NT2/D1 (cell line): Measurements from ENCODE around the gene ATF5.
"Not testable (repeated sequence)": the region's sequence is repeated elsewhere in the genome, so short reads cannot be mapped to it uniquely, and the experiment has no call there.

Source experiments
- DNase-seq: peaks from one replicate; pipeline ENCODE4 v3.0.0-alpha.2; 2011; ENCODE audit warnings: low read depth, low spot score
- H3K27me3 ChIP-seq: 2 replicates; pipeline ENCODE4 v1.6.0; 2011; ENCODE audit warnings: mild to moderate bottlenecking; ENCODE audit not compliant: insufficient read length, insufficient read depth
- H3K36me3 ChIP-seq: 2 replicates; pipeline ENCODE4 v1.6.1; 2011; ENCODE audit warnings: mild to moderate bottlenecking, low read length, mixed read lengths; ENCODE audit not compliant: insufficient read depth, insufficient read length
- H3K4me1 ChIP-seq: 2 replicates; pipeline ENCODE4 v1.5.1; 2011; ENCODE audit not compliant: insufficient read depth, insufficient read length
- H3K4me3 ChIP-seq: 2 replicates; pipeline ENCODE4 v1.5.1; 2011; ENCODE audit warnings: low read depth; ENCODE audit not compliant: insufficient read length
- H3K9ac ChIP-seq: 2 replicates; pipeline ENCODE4 v1.6.0; 2011; ENCODE audit warnings: low read depth; ENCODE audit not compliant: insufficient read length
- H3K9me3 ChIP-seq: 2 replicates; pipeline ENCODE4 v1.5.1; 2011; ENCODE audit warnings: mild to moderate bottlenecking, low read length; ENCODE audit not compliant: insufficient read depth
- SUZ12 ChIP-seq: IDR thresholded peaks from 2 replicates; pipeline ENCODE4 v1.6.1; 2011; ENCODE audit not compliant: insufficient read length, insufficient read depth; ENCODE audit errors: extremely low read depth
- YY1 ChIP-seq: IDR thresholded peaks from 2 replicates; pipeline ENCODE4 v1.6.1; 2011; ENCODE audit not compliant: insufficient read length, insufficient read depth
- ZNF274 ChIP-seq: IDR thresholded peaks from 2 replicates; pipeline ENCODE4 v1.6.1; 2011; ENCODE audit warnings: mild to moderate bottlenecking, low read depth, low read length

The ATF5 gene

GRCh38 chr19:49932731-49933131, 3.7 kb downstream of the ATF5 start:
- H3K36me3 ChIP-seq, result peaks cover 7% of the 10 kb centered on the region
- peaks cover 3% of the 10 kb centered on the region for H3K4me1 ChIP-seq
- H3K4me3 ChIP-seq, result no peak overlapping the region
- TF ChIP-seq YY1 (no peak), ZNF274 (no peak), SUZ12 (no peak)
- no peak overlapping the region for H3K9ac ChIP-seq
- no peak for DNase-seq
- H3K27me3 ChIP-seq, result no peaks in the 10 kb centered on the region
- no peaks in the 10 kb centered on the region for H3K9me3 ChIP-seq

GRCh38 chr19:49933643-49934042, 4.6 kb downstream of the ATF5 start:
- Histone ChIP-seq H3K36me3 (peaks cover 4% of the 10 kb centered on the region), H3K9ac (no peak overlapping the region), H3K4me1 (peaks cover 3% of the 10 kb centered on the region), H3K4me3 (no peak overlapping the region), H3K9me3 (no peaks in the 10 kb centered on the region), H3K27me3 (no peaks in the 10 kb centered on the region)
- TF ChIP-seq YY1, result no peak
- no peak for TF ChIP-seq SUZ12
- TF ChIP-seq ZNF274, result no peak
- DNase-seq, result no peak

GRCh38 chr19:49936549-49936948, 7.5 kb downstream of the ATF5 start:
- no peaks in the 10 kb centered on the region for H3K27me3 ChIP-seq
- no peak overlapping the region for H3K4me3 ChIP-seq
- DNase-seq, result no peak
- H3K9me3 ChIP-seq, result no peaks in the 10 kb centered on the region
- peaks cover 4% of the 10 kb centered on the region for H3K36me3 ChIP-seq
- peaks cover 6% of the 10 kb centered on the region for H3K4me1 ChIP-seq
- TF ChIP-seq SUZ12 (no peak), ZNF274 (no peak), YY1 (no peak)
- no peak overlapping the region for H3K9ac ChIP-seq

DNA sequence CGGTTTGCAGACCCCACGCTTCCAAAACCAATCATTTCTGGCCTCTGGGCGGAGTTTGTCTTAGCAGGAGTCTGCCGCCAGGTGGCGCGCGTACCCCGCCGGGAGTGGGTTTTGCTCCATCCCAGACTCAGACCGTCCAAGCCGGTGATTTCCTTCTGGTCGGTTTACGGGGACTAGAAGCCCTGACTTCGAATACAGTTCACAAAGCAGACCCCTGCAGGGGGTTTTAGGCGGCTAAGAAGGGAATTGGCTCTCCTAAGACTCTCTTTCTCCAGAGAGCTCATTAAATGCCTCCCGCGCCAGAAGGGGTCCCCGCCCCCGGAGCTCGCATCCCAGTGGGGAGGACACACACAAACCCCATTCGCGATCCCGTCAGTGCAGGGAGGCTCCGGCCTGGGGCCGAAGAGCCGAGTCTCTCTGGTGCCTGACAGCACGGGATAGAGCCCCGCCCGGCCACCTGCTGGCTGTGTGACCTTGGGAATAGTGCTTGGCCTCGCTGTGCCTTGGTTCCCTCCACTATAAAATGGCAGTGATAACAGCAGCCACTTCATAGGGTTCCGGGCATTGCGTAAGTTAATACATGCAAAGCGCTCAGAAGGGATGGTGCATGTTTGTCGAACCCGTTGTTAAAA, 8.9 kb downstream of the ATF5 start:
- DNase-seq, result peak; percentile 50
- H3K36me3 ChIP-seq, result peaks cover 1% of the 10 kb centered on the region

GRCh38 chr19:49938662-49939061, 9.7 kb downstream of the ATF5 start:
- peaks cover 6% of the 10 kb centered on the region for H3K4me1 ChIP-seq
- TF ChIP-seq ZNF274 (no peak), SUZ12 (no peak), YY1 (no peak)
- no peaks in the 10 kb centered on the region for H3K9me3 ChIP-seq
- DNase-seq, result no peak
- H3K36me3 ChIP-seq, result no peaks in the 10 kb centered on the region
- no peak overlapping the region for H3K9ac ChIP-seq
- no peak overlapping the region for H3K4me3 ChIP-seq
- no peaks in the 10 kb centered on the region for H3K27me3 ChIP-seq

More for the DNA sequence above, 8.9 kb downstream of the ATF5 start:
- TF ChIP-seq SUZ12, result no peak
- TF ChIP-seq ZNF274, result no peak
- no peak for TF ChIP-seq YY1
- H3K4me1 ChIP-seq, result peaks cover 6% of the 10 kb centered on the region
- no peak overlapping the region for H3K4me3 ChIP-seq
- no peak overlapping the region for H3K9ac ChIP-seq
- H3K27me3 ChIP-seq, result no peaks in the 10 kb centered on the region
- H3K9me3 ChIP-seq, result no peaks in the 10 kb centered on the region

GRCh38 chr19:49939721-49940481, 10.9 kb downstream of the ATF5 start:
- H3K4me1 ChIP-seq, result peaks cover 6% of the 10 kb centered on the region
- H3K36me3 ChIP-seq, result no peaks in the 10 kb centered on the region
- no peaks in the 10 kb centered on the region for H3K27me3 ChIP-seq
- no peak overlapping the region for H3K9ac ChIP-seq
- TF ChIP-seq SUZ12, result no peak
- TF ChIP-seq YY1, result no peak
- no peak for TF ChIP-seq ZNF274
- no peak overlapping the region for H3K4me3 ChIP-seq
- no peak for DNase-seq
- no peaks in the 10 kb centered on the region for H3K9me3 ChIP-seq

DNA sequence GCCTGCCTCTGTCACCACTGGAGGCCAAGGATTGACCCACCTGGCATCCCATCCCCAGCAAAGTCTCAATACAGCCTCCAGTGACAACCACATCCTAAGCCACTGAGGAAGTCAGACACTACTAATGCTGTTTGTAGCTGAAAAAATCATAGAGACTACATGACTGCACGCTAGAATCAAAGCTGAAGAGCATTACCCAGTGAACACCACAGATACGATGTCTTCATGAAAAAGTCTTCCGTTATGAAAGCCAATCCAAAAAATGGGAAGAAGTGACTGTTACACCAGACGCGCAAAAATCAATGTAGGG, 11.4 kb downstream of the ATF5 start:
- no peaks in the 10 kb centered on the region for H3K9me3 ChIP-seq

GRCh38 chr19:49944567-49944966, 15.6 kb downstream of the ATF5 start:
- not testable (repeated sequence) for H3K9me3 ChIP-seq, H3K27me3 ChIP-seq, H3K9ac ChIP-seq, H3K4me1 ChIP-seq, H3K4me3 ChIP-seq, H3K36me3 ChIP-seq, DNase-seq

More for the DNA sequence above, 11.4 kb downstream of the ATF5 start:
- Histone ChIP-seq H3K4me1 (peaks cover 6% of the 10 kb centered on the region), H3K27me3 (no peaks in the 10 kb centered on the region), H3K9ac (no peak overlapping the region), H3K4me3 (no peak overlapping the region), H3K36me3 (no peaks in the 10 kb centered on the region)
- no peak for DNase-seq
- TF ChIP-seq YY1, result no peak
